ENCODE results near the gene ACAP1. TPM values are rescaled to one million over a fixed set of nuclear protein-coding genes. Genes with fewer than 3 reads are reported as not detected.
A peak's percentile ranks its signal among the peaks of the same experiment; 100 is the strongest.

Gene ACAP1
- total RNA-seq, 1 donor from 2014 or later, result 16.0 TPM

GRCh38 chr17:7294614-7295153 is 41.6 kb upstream of the ACAP1 start, which contains the start of gene YBX2:
YBX2 (minus strand) TSS chr17:7294639; CDS start chr17:7294500, 139 bp downstream.
- Histone ChIP-seq H3K4me3 (ENCODE audit: insufficient read depth, low read depth, low read length) (no peak within 1 kb of the TSS), H3K9me3 (ENCODE audit: insufficient read depth, low read depth, low read length) (no peaks in the 10 kb centered on the region), H3K4me2 (ENCODE audit: low read length) (peak within 1 kb of the TSS; percentile 58), H3K36me3 (ENCODE audit: insufficient read depth, low read length) (no peaks in the 10 kb centered on the region), H3K27ac (ENCODE audit: low read depth, low read length) (no peak within 1 kb of the TSS), H3K79me2 (ENCODE audit: insufficient read depth, low read length) (no peaks in the 10 kb centered on the region), H3K27me3 (ENCODE audit: insufficient read depth, low read length) (peaks cover 39% of the 10 kb centered on the region), H3K4me1 (ENCODE audit: insufficient read depth, low read length) (peaks cover 8% of the 10 kb centered on the region), H4K20me1 (ENCODE audit: insufficient read depth, low read length) (no peaks in the 10 kb centered on the region), H2AFZ (ENCODE audit: low read depth, low read length) (no peak within 1 kb of the TSS), H3K9ac (ENCODE audit: low read length) (no peak within 1 kb of the TSS)
- H3K9me3 Mint-ChIP-seq (ENCODE audit: unreplicated experiment), result no peaks in the 10 kb centered on the region
- peaks cover 53% of the 10 kb centered on the region for H3K27me3 Mint-ChIP-seq (ENCODE audit: low read depth, unreplicated experiment)
- TF ChIP-seq EZH2 (IDR thresholded peaks at IDR 0.05; ENCODE audit: insufficient read depth, low read length) (peak; percentile 85), CTCF (IDR thresholded peaks at IDR 0.05; ENCODE audit: insufficient read depth, low read depth, low read length) (no peak)
- H3K4me1 Mint-ChIP-seq (ENCODE audit: low read depth, unreplicated experiment), result peaks cover 2% of the 10 kb centered on the region
- peak within 1 kb of the TSS; percentile 69 for H3K4me3 Mint-ChIP-seq (ENCODE audit: unreplicated experiment)
- H3K36me3 Mint-ChIP-seq (ENCODE audit: low read depth, unreplicated experiment), result no peaks in the 10 kb centered on the region
- no peak for DNase-seq (ENCODE audit: low read depth)
- peak within 1 kb of the TSS; percentile 18 for H3K27ac Mint-ChIP-seq (ENCODE audit: unreplicated experiment)
- no peak for FAIRE-seq

DNA sequence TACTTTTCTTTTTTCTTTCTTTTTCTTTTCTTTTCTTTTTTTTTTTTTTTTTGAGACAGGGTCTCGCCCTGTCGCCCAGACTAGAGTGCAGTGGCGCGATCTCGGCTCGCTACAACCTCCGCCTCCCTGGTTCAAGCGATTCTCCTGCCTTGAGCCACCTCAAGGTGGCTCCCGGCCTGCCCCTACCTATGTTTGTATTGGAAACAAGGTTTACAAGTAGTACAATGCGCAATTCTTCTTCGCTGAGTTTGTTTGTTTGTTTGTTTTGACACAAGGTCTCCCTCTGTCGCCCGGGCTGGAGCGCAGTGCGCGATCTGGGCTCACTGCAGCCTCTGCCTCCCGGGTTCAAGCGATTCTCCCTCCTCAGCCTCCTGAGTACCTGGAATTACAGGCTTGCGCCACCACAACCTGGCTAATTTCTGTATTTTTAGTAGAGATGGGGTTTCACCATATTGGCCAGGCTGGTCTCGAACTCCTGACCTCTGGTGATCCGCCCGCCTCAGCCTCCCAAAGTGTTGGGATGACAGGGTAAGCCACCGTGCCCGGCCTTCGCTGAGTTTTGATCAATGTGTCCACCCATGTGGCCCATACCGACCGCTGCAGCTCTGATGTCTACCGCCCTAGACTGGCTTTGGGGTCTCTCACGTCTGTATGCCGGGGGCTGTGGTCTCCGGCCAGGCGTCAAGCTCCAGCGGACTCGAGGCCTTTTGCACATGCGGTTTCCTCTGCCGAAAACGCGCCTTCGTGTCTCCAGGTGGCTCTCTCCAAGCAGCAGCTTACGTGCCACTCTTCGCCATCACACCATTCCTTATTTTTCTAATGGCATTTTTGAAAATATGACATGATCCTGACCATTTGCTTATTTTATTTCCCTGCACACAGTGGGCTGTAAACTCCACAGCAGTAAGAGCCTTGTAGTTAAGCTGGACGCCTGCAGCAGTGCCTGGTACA is 40.8 kb upstream of the ACAP1 start:
- Mint-ChIP-seq H3K27ac (ENCODE audit: unreplicated experiment) (peak overlapping the region; percentile 18), H3K36me3 (ENCODE audit: low read depth, unreplicated experiment) (no peaks in the 10 kb centered on the region), H3K27me3 (ENCODE audit: low read depth, unreplicated experiment) (peaks cover 55% of the 10 kb centered on the region), H3K9me3 (ENCODE audit: unreplicated experiment) (no peaks in the 10 kb centered on the region), H3K4me1 (ENCODE audit: low read depth, unreplicated experiment) (peaks cover 2% of the 10 kb centered on the region), H3K4me3 (ENCODE audit: unreplicated experiment) (peak overlapping the region; percentile 69)
- Histone ChIP-seq H3K27ac (ENCODE audit: low read depth, low read length) (no peak overlapping the region), H3K9ac (ENCODE audit: low read length) (no peak overlapping the region), H4K20me1 (ENCODE audit: insufficient read depth, low read length) (no peaks in the 10 kb centered on the region), H2AFZ (ENCODE audit: low read depth, low read length) (peak overlapping the region; percentile 67), H3K9me3 (ENCODE audit: insufficient read depth, low read depth, low read length) (no peaks in the 10 kb centered on the region), H3K4me3 (ENCODE audit: insufficient read depth, low read depth, low read length) (no peak overlapping the region), H3K4me2 (ENCODE audit: low read length) (peak overlapping the region; percentile 78), H3K79me2 (ENCODE audit: insufficient read depth, low read length) (no peaks in the 10 kb centered on the region), H3K36me3 (ENCODE audit: insufficient read depth, low read length) (no peaks in the 10 kb centered on the region), H3K27me3 (ENCODE audit: insufficient read depth, low read length) (peaks cover 37% of the 10 kb centered on the region), H3K4me1 (ENCODE audit: insufficient read depth, low read length) (peaks cover 8% of the 10 kb centered on the region)
- FAIRE-seq (no peak), DNase-seq (ENCODE audit: low read depth) (no peak)
- TF ChIP-seq EZH2 (IDR thresholded peaks at IDR 0.05; ENCODE audit: insufficient read depth, low read length) (no peak), CTCF (IDR thresholded peaks at IDR 0.05; ENCODE audit: insufficient read depth, low read depth, low read length) (no peak)
